Endothelial cell of umbilical vein (primary cell): ENCODE data around the gene ASIC1. TPM values are rescaled to one million over a fixed set of nuclear protein-coding genes. Genes with fewer than 3 reads are reported as not detected.

Experiments
- BruUV-seq: library from RNA; stranded (reverse); fragments of 400-500 nt; replicated peaks from 2 replicates; lab custom pipeline; 2021; lab: Mats Ljungman, UMichigan
- CTCF ChIA-PET: fragments of 300-600, 350-600 bp; sonication (Branson Sonifier 250); formaldehyde crosslinking; loops from one replicate; lab custom pipeline; 2021; ENCODE audit warnings: antibody characterized with exemption, inconsistent platforms; lab: Charles Lee
- POLR2A ChIA-PET: fragments of 300-600, 350-600 bp; sonication (Branson Sonifier 250); formaldehyde crosslinking; loops from one replicate; lab custom pipeline; 2021; ENCODE audit warnings: antibody characterized with exemption, inconsistent platforms; lab: Charles Lee
- DNase-seq: peaks from one replicate; pipeline ENCODE4 v3.0.0-alpha.2; 2011; ENCODE audit warnings: low read depth, low spot score
- FAIRE-seq: peaks from 2 replicates; lab custom pipeline; 2011; peaks lifted over from hg19 to GRCh38; lab: Jason Lieb, UNC
- H2AFZ ChIP-seq: 2 replicates; pipeline ENCODE4 v1.6.0; 2012; ENCODE audit warnings: low read depth, low read length, control low read depth, inconsistent platforms
- H3K27ac ChIP-seq: 2 replicates; pipeline ENCODE4 v1.5.1; 2011; ENCODE audit warnings: low read depth, mild to moderate bottlenecking, control low read depth, low read length, moderate library complexity; ENCODE audit not compliant: insufficient read depth
- H3K27me3 ChIP-seq, 2 experiments: 2 replicates each; pipeline versions ENCODE4 v1.6.0 to v1.6.1; 2011; ENCODE audit warnings: low read length in 2 of 2, mixed read lengths in 1 of 2; ENCODE audit not compliant: control insufficient read depth in 2 of 2, insufficient read depth in 2 of 2
- H3K36me3 ChIP-seq, 2 experiments: 2 replicates in 1 of 2; 3 replicates in 1 of 2; pipeline ENCODE4 v1.5.1; 2011; ENCODE audit warnings: low read length in 2 of 2, mild to moderate bottlenecking in 1 of 2, moderate library complexity in 1 of 2; ENCODE audit not compliant: control insufficient read depth in 2 of 2, insufficient read depth in 2 of 2; ENCODE audit errors: extremely low read depth in 1 of 2
- H3K4me1 ChIP-seq: 3 replicates; pipeline ENCODE4 v1.5.1; 2011; ENCODE audit warnings: mild to moderate bottlenecking, low read length; ENCODE audit not compliant: control insufficient read depth, insufficient read depth; ENCODE audit errors: extremely low read depth
- H3K4me2 ChIP-seq: 2 replicates; pipeline ENCODE4 v1.6.1; 2011; ENCODE audit warnings: low read length, control low read depth, mixed read lengths; ENCODE audit not compliant: insufficient read depth
- H3K4me3 ChIP-seq, 3 experiments: fragments of 200-600 bp in 1 of 3; sonication (generic), shearing (Covaris generic) in 1 of 3; replicated peaks in 1 of 3; 2 replicates each; pipeline ENCODE4 v1.5.1; 2011 to 2016; ENCODE audit warnings: control low read depth in 3 of 3, low read length in 3 of 3, mild to moderate bottlenecking in 2 of 3, inconsistent platforms in 1 of 3, low read depth in 1 of 3, moderate library complexity in 1 of 3; ENCODE audit not compliant: insufficient read depth in 1 of 3
- H3K79me2 ChIP-seq: 2 replicates; pipeline ENCODE4 v1.6.0; 2012; ENCODE audit warnings: low read length, inconsistent platforms; ENCODE audit not compliant: control insufficient read depth, insufficient read depth
- H3K9ac ChIP-seq: replicated peaks from 2 replicates; pipeline ENCODE3; 2011; ENCODE audit warnings: low read length, control low read depth; ENCODE audit not compliant: insufficient read depth; ENCODE audit errors: extremely low read depth
- H3K9me1 ChIP-seq: replicated peaks from 3 replicates; pipeline ENCODE4 v1.6.0; 2011; ENCODE audit warnings: mild to moderate bottlenecking, low read length; ENCODE audit not compliant: control insufficient read depth, insufficient read depth; ENCODE audit errors: extremely low read depth
- H3K9me3 ChIP-seq: replicated peaks from 2 replicates; pipeline ENCODE4 v1.5.1; 2012; ENCODE audit warnings: low read length, inconsistent platforms; ENCODE audit not compliant: control insufficient read depth, insufficient read depth
- H4K20me1 ChIP-seq: replicated peaks from 2 replicates; pipeline ENCODE3; 2011; ENCODE audit warnings: mild to moderate bottlenecking, low read length; ENCODE audit not compliant: control insufficient read depth, insufficient read depth; ENCODE audit errors: extremely low read depth
- EZH2 ChIP-seq: IDR thresholded peaks from 2 replicates; pipeline ENCODE4 v1.6.1; 2012; ENCODE audit warnings: borderline replicate concordance, low read depth, mild to moderate bottlenecking, moderate library complexity, low read length, inconsistent platforms; ENCODE audit not compliant: severe bottlenecking
- FOS ChIP-seq: IDR thresholded peaks from 2 replicates; pipeline ENCODE4 v1.6.1; 2011; ENCODE audit warnings: mild to moderate bottlenecking, low read length, moderate library complexity, borderline replicate concordance; ENCODE audit not compliant: insufficient read depth
- GATA2 ChIP-seq: IDR thresholded peaks from 2 replicates; pipeline ENCODE4 v1.7.0; 2011; ENCODE audit warnings: low read depth, mild to moderate bottlenecking, moderate library complexity, mixed read lengths, low read length; ENCODE audit not compliant: insufficient read length, insufficient read depth
- JUN ChIP-seq: IDR thresholded peaks from 2 replicates; pipeline ENCODE4 v1.6.1; 2011; ENCODE audit warnings: borderline replicate concordance, low read depth; ENCODE audit not compliant: insufficient read length, insufficient read depth
- MYC ChIP-seq: IDR thresholded peaks from one replicate; pipeline ENCODE4 v1.6.1; 2011; ENCODE audit warnings: mild to moderate bottlenecking, low read depth, low read length
- POLR2A ChIP-seq: IDR thresholded peaks from 2 replicates; pipeline ENCODE4 v1.6.1; 2012; ENCODE audit warnings: low read depth, mild to moderate bottlenecking, control low read depth, low read length
- POLR2AphosphoS5 ChIP-seq: IDR thresholded peaks from 2 replicates; pipeline ENCODE4 v1.6.1; 2012; ENCODE audit warnings: low read depth, mild to moderate bottlenecking, control low read depth, low read length, moderate library complexity; ENCODE audit not compliant: insufficient read depth
- dilution Hi-C: fragments of 300-500 bp; cut with MboI; formaldehyde crosslinking; loops from one replicate; pipeline ENCODE4 v1.15.0; 2019; ENCODE audit warnings: low sequenced_read_pairs; ENCODE audit not compliant: extremely low pct_ligation_motif_present
- intact Hi-C: fragments of 100-400 bp; cut with micrococcal nuclease; formaldehyde crosslinking; loops from one replicate; pipeline ENCODE4 v1.10.0; 2022
- polyA plus RNA-seq, 4 experiments: library from polyadenylated mRNA; depleted of rRNA in 3 of 4; stranded (reverse) in 3 of 4; unstranded in 1 of 4; fragments of >200 nt; gene quantifications; 2 replicates each; pipeline versions ENCODE4 v1.2.1 to v1.2.3, GENCODE V29; 2011 to 2012; ENCODE audit warnings: missing spikeins in 1 of 4
- total RNA-seq: library from RNA; stranded (reverse); gene quantifications from 2 replicates; pipeline ENCODE4 v1.2.3, GENCODE V29; 2021
- TF ChIP-seq, protein P1 (sequence below), 2 donors: IDR thresholded peaks; 1 replicate in 1 of 2; 2 replicates in 1 of 2; pipeline ENCODE4 v1.5.1; 2011; ENCODE audit warnings: low read length in 2 of 2, mild to moderate bottlenecking in 2 of 2, moderate library complexity in 2 of 2, control low read depth in 1 of 2, inconsistent platforms in 1 of 2, low read depth in 1 of 2; ENCODE audit not compliant: insufficient read depth in 1 of 2; ENCODE audit errors: extremely low read depth in 1 of 2
- TF ChIP-seq, protein P2 (sequence below): IDR thresholded peaks from 2 replicates; pipeline ENCODE4 v1.6.1; 2011; ENCODE audit not compliant: insufficient read depth, insufficient read length

ASIC1 gene
- total and polyA plus RNA-seq, 2 donors (not counting 3 experiments of a cell fraction or from before 2014, with no cell fraction given), result 0.53 to 0.66 TPM

DNA sequence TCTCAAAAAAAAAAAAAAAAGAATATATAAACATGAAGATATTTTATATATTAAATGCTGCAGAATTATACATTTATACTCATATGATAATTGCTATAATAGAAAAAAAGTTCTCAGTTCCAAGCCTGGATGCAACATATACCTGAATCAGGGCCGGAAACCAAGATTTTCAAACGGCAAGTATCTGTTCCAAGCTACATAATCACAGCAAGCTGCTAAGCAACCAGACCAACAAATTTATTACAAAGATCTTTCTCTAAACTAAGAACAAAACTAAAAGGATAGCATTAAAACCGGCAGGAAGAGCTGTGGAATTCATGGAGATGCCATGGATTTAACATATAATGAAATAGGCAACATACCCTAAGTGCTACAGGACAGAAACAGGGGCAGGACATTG lies 39.2 kb upstream of the ASIC1 start:
- no peaks in the 10 kb centered on the region for H3K9me1 ChIP-seq
- no peaks in the 10 kb centered on the region for H4K20me1 ChIP-seq
- DNase-seq (no peak), FAIRE-seq (no peak)
- H3K79me2 ChIP-seq, result peaks cover 87% of the 10 kb centered on the region
- H3K9ac ChIP-seq, result no peak overlapping the region
- dilution Hi-C loops (no loop called here), intact Hi-C loops (no loop called here)
- H2AFZ ChIP-seq, result no peak overlapping the region
- H3K4me3 ChIP-seq, result no peak overlapping the region
- no TSS peak for BruUV-seq
- TF ChIP-seq, protein P1, sequence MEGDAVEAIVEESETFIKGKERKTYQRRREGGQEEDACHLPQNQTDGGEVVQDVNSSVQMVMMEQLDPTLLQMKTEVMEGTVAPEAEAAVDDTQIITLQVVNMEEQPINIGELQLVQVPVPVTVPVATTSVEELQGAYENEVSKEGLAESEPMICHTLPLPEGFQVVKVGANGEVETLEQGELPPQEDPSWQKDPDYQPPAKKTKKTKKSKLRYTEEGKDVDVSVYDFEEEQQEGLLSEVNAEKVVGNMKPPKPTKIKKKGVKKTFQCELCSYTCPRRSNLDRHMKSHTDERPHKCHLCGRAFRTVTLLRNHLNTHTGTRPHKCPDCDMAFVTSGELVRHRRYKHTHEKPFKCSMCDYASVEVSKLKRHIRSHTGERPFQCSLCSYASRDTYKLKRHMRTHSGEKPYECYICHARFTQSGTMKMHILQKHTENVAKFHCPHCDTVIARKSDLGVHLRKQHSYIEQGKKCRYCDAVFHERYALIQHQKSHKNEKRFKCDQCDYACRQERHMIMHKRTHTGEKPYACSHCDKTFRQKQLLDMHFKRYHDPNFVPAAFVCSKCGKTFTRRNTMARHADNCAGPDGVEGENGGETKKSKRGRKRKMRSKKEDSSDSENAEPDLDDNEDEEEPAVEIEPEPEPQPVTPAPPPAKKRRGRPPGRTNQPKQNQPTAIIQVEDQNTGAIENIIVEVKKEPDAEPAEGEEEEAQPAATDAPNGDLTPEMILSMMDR (IDR thresholded peaks at IDR 0.05; ENCODE audit: extremely low read depth in 1 of 2, insufficient read depth in 1 of 2, low read depth in 1 of 2, low read length in 2 of 2), result no peak
- TF ChIP-seq EZH2, result no peak
- TF ChIP-seq POLR2AphosphoS5, result no peak
- TF ChIP-seq JUN, result no peak
- no peak for TF ChIP-seq MYC
- TF ChIP-seq GATA2, result no peak
- TF ChIP-seq POLR2A, result no peak
- TF ChIP-seq, protein P2, sequence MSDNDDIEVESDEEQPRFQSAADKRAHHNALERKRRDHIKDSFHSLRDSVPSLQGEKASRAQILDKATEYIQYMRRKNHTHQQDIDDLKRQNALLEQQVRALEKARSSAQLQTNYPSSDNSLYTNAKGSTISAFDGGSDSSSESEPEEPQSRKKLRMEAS, result no peak
- TF ChIP-seq FOS, result no peak
- ChIA-PET CTCF (interaction anchor here (0.9 to 2.0 kb wide), 6 partner anchors 8 to 51 kb away, joined by 3 to 8 read pairs (median 6); no protein-coding TSS in a partner anchor), POLR2A (no interaction called here)
- H3K4me1 ChIP-seq, result peaks cover 7% of the 10 kb centered on the region
- no peaks in the 10 kb centered on the region for H3K36me3 ChIP-seq
- no peaks in the 10 kb centered on the region for H3K27me3 ChIP-seq
- no peak overlapping the region for H3K4me2 ChIP-seq
- H3K27ac ChIP-seq, result no peak overlapping the region
- H3K9me3 ChIP-seq, result no peaks in the 10 kb centered on the region
